IPS-18a (cell line): Measurements from ENCODE around the gene SPAG16.

ENCODE experiments used
- H3K27ac ChIP-seq: one replicate; pipeline ENCODE4 v1.5.1; 2013; ENCODE audit warnings: low read length
- H3K27me3 ChIP-seq: one replicate; pipeline ENCODE4 v1.6.1; 2013; ENCODE audit warnings: mild to moderate bottlenecking, low read length; ENCODE audit not compliant: control insufficient read depth, insufficient read depth
- H3K36me3 ChIP-seq: one replicate; pipeline ENCODE4 v1.6.1; 2013; ENCODE audit warnings: low read depth, low read length; ENCODE audit not compliant: control insufficient read depth
- H3K4me1 ChIP-seq: one replicate; pipeline ENCODE4 v1.6.1; 2013; ENCODE audit warnings: low read depth, low read length; ENCODE audit not compliant: control insufficient read depth
- H3K4me3 ChIP-seq: one replicate; pipeline ENCODE4 v1.5.1; 2013; ENCODE audit warnings: low read length
- H3K9ac ChIP-seq: one replicate; pipeline ENCODE4 v1.6.1; 2013; ENCODE audit warnings: mild to moderate bottlenecking, low read length, moderate library complexity
- H3K9me3 ChIP-seq: one replicate; pipeline ENCODE4 v1.6.1; 2013; ENCODE audit warnings: low read depth, low read length; ENCODE audit not compliant: control insufficient read depth

Gene SPAG16

DNA sequence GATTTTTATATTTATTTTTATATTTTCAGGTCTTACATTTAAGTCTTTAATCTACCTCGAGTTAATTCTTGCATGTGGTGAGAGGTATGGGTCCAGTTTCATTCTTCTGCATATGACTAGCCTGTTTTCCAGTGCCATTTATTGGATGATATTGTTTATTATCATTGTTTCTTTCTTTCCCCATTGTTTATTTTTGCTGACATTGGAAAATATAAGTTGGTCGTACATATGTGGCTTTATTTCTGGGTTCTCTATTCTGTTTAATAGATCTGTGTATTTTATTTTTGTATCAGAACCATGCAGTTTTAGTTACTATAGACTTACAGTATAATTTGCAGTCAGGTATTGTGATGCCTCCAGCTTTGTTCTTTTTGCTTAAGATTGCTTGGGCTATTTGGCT is 1013.2 kb downstream of the SPAG16 start:
- H3K36me3 ChIP-seq = no peaks in the 10 kb centered on the region
- no peaks in the 10 kb centered on the region for H3K4me1 ChIP-seq
- no peak overlapping the region for H3K27ac ChIP-seq

DNA sequence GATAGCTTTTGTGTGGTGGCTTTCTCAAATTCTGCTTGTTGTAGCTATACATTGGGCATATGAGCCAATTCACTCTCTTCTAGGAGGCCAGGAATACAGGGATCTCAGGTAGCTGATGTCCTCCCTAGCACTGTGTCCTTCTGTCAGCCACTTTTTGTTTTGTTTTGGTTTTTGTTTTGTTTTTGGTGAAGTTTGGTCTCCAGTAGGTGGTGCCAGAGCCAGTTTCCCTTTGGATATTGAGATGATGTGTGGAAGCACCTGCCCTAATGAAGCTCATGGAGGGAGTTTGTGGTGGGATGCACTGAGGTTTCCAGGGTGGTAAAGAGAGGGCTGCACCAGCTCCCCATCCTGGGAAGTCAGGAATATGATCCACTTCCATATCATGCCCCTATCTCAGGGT is 1026.1 kb downstream of the SPAG16 start:
- no peak overlapping the region for H3K9ac ChIP-seq
- no peaks in the 10 kb centered on the region for H3K4me1 ChIP-seq
- no peaks in the 10 kb centered on the region for H3K9me3 ChIP-seq
- H3K27ac ChIP-seq = no peak overlapping the region
- H3K4me3 ChIP-seq = no peak overlapping the region
- no peaks in the 10 kb centered on the region for H3K36me3 ChIP-seq
- H3K27me3 ChIP-seq = no peaks in the 10 kb centered on the region

More for the DNA sequence above, 1013.2 kb downstream of the SPAG16 start:
- no peak overlapping the region for H3K4me3 ChIP-seq
- H3K9me3 ChIP-seq = no peaks in the 10 kb centered on the region
- no peak overlapping the region for H3K9ac ChIP-seq
- no peaks in the 10 kb centered on the region for H3K27me3 ChIP-seq

- H3K27me3 ChIP-seq = no peaks in the 10 kb centered on the region
- no peaks in the 10 kb centered on the region for H3K9me3 ChIP-seq
- H3K36me3 ChIP-seq = no peaks in the 10 kb centered on the region
These were observed 1026.8 kb downstream of the SPAG16 start for GRCh38 chr2:214311031-214311533.

DNA sequence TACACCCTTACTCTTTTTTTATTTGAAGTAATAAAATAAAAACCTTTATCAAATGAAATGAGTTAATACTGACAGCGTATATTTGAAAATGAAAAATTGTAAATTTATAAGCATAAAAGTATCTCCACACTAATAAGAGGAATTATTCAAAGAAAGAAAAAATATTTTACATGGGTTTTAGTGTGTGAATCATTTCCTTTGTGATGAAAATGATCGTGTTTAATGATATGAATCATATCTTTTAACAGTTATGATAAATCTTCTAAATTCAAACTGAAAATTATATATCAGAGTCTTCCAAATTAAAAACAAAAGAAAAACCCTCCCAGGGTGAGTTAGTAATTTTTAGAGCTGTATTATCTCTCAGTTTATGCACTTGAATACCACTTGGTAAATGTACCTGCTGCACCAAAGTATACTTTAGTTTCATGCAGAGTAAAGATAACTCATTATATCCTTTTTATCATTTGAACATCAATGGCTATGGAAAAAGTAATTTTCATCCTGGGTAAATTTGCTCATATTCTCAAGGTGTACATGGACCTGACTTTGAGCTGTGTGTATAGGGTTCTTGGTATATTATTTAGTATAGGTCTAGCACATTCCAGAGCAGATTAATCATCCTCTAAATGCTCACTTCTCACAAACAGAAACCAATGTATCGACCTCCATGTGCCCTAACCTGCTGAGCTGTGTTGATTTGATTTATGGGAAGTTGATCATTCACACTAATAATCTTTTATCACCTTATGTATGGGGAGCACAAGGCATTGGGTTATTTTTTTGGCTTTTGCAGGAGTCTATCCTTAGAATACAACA is 1027.9 kb downstream of the SPAG16 start:
- no peaks in the 10 kb centered on the region for H3K9me3 ChIP-seq
- no peak overlapping the region for H3K27ac ChIP-seq
- no peaks in the 10 kb centered on the region for H3K4me1 ChIP-seq
- H3K27me3 ChIP-seq = no peaks in the 10 kb centered on the region
- no peak overlapping the region for H3K4me3 ChIP-seq
- no peak overlapping the region for H3K9ac ChIP-seq
- H3K36me3 ChIP-seq = no peaks in the 10 kb centered on the region

More at GRCh38 chr2:214311031-214311533, 1026.8 kb downstream of the SPAG16 start:
- H3K9ac ChIP-seq = no peak overlapping the region
- no peak overlapping the region for H3K4me3 ChIP-seq
- H3K4me1 ChIP-seq = no peaks in the 10 kb centered on the region
- H3K27ac ChIP-seq = no peak overlapping the region

- H3K27ac ChIP-seq = no peak overlapping the region
- H3K9me3 ChIP-seq = no peaks in the 10 kb centered on the region
- no peak overlapping the region for H3K4me3 ChIP-seq
- H3K4me1 ChIP-seq = no peaks in the 10 kb centered on the region
- H3K36me3 ChIP-seq = no peaks in the 10 kb centered on the region
- no peak overlapping the region for H3K9ac ChIP-seq
- H3K27me3 ChIP-seq = no peaks in the 10 kb centered on the region
These were observed 1031.1 kb downstream of the SPAG16 start for GRCh38 chr2:214315324-214315723.

DNA sequence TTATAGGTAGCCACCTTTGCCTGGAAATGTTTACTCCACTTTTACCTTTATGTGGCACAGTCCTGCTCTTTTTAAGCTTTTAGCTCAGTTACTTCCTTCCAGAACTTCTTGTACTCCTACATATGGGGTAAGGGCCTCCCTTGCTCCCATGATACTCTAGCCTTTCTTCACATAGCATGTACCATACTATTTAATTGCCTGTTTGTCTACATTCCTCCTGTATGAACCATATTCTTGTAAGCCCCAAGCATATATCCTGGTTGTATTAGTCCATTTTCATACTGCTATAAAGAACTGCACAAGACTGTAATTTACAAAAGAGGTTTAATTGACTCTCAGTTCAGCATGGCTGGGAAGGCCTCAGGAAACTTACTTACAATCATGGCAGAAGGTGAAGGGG is 1035.9 kb downstream of the SPAG16 start:
- no peaks in the 10 kb centered on the region for H3K4me1 ChIP-seq
- H3K27ac ChIP-seq = no peak overlapping the region
- H3K36me3 ChIP-seq = no peaks in the 10 kb centered on the region
- H3K9me3 ChIP-seq = no peaks in the 10 kb centered on the region
- no peak overlapping the region for H3K9ac ChIP-seq
- no peak overlapping the region for H3K4me3 ChIP-seq
- no peaks in the 10 kb centered on the region for H3K27me3 ChIP-seq

DNA sequence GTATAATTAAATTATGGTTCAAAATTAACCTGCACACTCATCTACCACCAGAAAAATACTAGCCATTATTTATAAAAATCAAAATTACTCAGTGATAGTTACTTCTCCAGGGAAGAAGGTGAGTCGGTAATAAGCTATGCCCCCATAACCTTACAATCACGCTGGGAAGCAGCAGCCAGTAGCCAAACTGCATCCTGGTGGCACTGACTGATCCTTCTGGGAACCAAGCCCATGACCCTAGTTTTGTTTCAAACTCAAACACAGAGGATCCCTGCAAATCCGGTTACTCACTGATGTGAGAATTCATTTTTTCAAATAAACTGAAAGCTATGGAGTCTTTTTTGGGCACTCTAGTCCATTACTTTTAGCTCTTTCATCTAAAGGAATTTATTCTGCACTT is 1038.4 kb downstream of the SPAG16 start:
- Histone ChIP-seq H3K9me3 (no peaks in the 10 kb centered on the region), H3K27ac (no peak overlapping the region), H3K27me3 (no peaks in the 10 kb centered on the region), H3K4me3 (no peak overlapping the region), H3K9ac (no peak overlapping the region), H3K4me1 (no peaks in the 10 kb centered on the region), H3K36me3 (no peaks in the 10 kb centered on the region)

- Histone ChIP-seq H3K4me3 (no peak overlapping the region), H3K27me3 (no peaks in the 10 kb centered on the region), H3K36me3 (no peaks in the 10 kb centered on the region), H3K9me3 (no peaks in the 10 kb centered on the region), H3K4me1 (no peaks in the 10 kb centered on the region), H3K9ac (no peak overlapping the region), H3K27ac (no peak overlapping the region)
These were observed 1041.1 kb downstream of the SPAG16 start for GRCh38 chr2:214325404-214325803.

GRCh38 chr2:214328941-214329340 is 1044.7 kb downstream of the SPAG16 start:
- Histone ChIP-seq H3K36me3 (no peaks in the 10 kb centered on the region), H3K4me1 (no peaks in the 10 kb centered on the region), H3K9ac (no peak overlapping the region), H3K9me3 (no peaks in the 10 kb centered on the region), H3K27me3 (no peaks in the 10 kb centered on the region), H3K4me3 (no peak overlapping the region), H3K27ac (no peak overlapping the region)

DNA sequence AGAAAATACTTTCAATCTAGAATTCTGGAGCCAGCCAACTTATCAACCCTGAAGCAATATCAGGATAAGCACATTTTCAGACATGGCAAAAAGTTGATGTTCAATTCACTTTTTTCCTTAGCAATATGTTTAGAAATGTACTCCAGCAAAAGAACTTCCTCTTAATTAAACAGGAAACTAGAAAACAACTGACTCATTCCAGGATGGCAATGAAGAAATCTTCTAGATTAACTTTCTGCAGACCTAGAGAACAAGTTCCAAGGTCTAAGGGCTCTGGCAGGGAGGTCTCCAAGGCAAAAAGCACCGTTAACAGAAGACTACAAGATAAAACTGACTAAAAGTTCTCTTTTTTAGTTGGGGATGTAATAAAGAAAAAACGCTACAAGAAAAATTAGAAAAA is 1057.4 kb downstream of the SPAG16 start:
- Histone ChIP-seq H3K36me3 (no peaks in the 10 kb centered on the region), H3K4me3 (no peak overlapping the region), H3K27ac (no peak overlapping the region), H3K4me1 (no peaks in the 10 kb centered on the region), H3K9ac (no peak overlapping the region), H3K9me3 (no peaks in the 10 kb centered on the region), H3K27me3 (no peaks in the 10 kb centered on the region)

GRCh38 chr2:214358506-214358905 is 1074.2 kb downstream of the SPAG16 start:
- no peak overlapping the region for H3K27ac ChIP-seq
- no peak overlapping the region for H3K4me3 ChIP-seq
- no peak overlapping the region for H3K9ac ChIP-seq
- peaks cover 7% of the 10 kb centered on the region for H3K9me3 ChIP-seq
- no peaks in the 10 kb centered on the region for H3K27me3 ChIP-seq
- H3K4me1 ChIP-seq = peaks cover 14% of the 10 kb centered on the region
- H3K36me3 ChIP-seq = no peaks in the 10 kb centered on the region

DNA sequence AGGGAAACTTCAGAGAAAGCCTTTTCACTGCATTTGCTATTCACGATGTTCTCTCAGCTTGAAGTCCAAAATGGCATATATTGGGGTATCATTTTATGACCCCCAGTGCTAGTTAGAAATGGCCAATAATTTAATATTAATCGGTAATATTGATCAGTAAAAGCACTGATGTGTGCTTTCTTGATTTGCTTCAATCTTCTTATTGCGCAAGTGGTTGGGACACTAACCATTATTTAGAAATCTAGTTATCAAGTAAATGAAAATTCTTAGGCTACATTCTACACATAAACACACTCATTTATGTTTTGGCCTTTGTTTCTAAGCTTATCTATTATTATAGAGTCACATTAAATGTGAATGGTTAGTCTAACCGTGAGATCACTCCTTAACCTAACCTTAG is 1076.9 kb downstream of the SPAG16 start:
- Histone ChIP-seq H3K4me3 (no peak overlapping the region), H3K36me3 (no peaks in the 10 kb centered on the region), H3K9me3 (peaks cover 7% of the 10 kb centered on the region), H3K4me1 (peaks cover 14% of the 10 kb centered on the region), H3K27ac (no peak overlapping the region), H3K27me3 (no peaks in the 10 kb centered on the region), H3K9ac (no peak overlapping the region)
